B cell (primary cell): Measurements from ENCODE around the gene FBXO10.

Source experiments
- EZH2 ChIP-seq: IDR thresholded peaks from 2 replicates; pipeline ENCODE4 v1.6.1; 2012; ENCODE audit warnings: borderline replicate concordance, low read depth, mild to moderate bottlenecking, moderate library complexity, low read length; ENCODE audit not compliant: insufficient read depth, poor library complexity, severe bottlenecking
- TF ChIP-seq, protein P1 (sequence below): fragments of 200-600 bp; IDR thresholded peaks from one replicate; pipeline ENCODE4 v1.8.0; 2022; ENCODE audit warnings: antibody characterized with exemption, mild to moderate bottlenecking

DNA sequence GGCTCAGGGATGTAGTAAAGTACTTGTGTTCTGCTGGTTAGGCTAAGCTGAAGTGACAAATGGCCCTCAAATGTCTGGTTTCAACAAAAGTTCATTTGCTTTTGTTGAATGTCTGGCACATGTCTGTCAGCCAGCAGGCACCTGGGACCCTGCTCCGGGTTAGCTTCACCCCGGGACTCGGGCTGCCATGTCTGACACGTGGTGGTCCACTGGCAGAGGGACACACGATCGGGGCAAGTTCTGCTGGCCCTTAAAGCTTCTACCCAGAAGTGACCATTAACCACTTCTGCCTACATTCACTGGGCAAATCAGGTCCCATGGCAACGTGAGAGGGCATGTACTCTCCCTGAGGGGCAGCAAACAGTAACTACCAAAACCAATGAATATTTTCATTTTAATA is 66.6 kb downstream of the FBXO10 start:
- TF ChIP-seq, protein P1, sequence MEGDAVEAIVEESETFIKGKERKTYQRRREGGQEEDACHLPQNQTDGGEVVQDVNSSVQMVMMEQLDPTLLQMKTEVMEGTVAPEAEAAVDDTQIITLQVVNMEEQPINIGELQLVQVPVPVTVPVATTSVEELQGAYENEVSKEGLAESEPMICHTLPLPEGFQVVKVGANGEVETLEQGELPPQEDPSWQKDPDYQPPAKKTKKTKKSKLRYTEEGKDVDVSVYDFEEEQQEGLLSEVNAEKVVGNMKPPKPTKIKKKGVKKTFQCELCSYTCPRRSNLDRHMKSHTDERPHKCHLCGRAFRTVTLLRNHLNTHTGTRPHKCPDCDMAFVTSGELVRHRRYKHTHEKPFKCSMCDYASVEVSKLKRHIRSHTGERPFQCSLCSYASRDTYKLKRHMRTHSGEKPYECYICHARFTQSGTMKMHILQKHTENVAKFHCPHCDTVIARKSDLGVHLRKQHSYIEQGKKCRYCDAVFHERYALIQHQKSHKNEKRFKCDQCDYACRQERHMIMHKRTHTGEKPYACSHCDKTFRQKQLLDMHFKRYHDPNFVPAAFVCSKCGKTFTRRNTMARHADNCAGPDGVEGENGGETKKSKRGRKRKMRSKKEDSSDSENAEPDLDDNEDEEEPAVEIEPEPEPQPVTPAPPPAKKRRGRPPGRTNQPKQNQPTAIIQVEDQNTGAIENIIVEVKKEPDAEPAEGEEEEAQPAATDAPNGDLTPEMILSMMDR, result no peak
- TF ChIP-seq EZH2, result no peak
